ENCODE data around the gene FLAD1.

The FLAD1 gene

GRCh38 chr1:154990276-154990675, 7.1 kb downstream of the FLAD1 start:
- no peak for DNase-seq (ENCODE audit: low read depth)

GRCh38 chr1:154992721-154993571, 9.8 kb downstream of the FLAD1 start:
- DNase-seq (ENCODE audit: low read depth): peak; percentile 61

GRCh38 chr1:154993572-154994268, 10.6 kb downstream of the FLAD1 start, which contains the start of gene LENEP:
TSS of gene LENEP (plus strand) at chr1:154993586. CDS start at chr1:154993608, 22 bp downstream.
- no peak for DNase-seq (ENCODE audit: low read depth)

GRCh38 chr1:154994269-154994587, 11.1 kb downstream of the FLAD1 start:
- no peak for DNase-seq (ENCODE audit: low read depth)

- no peak for DNase-seq (ENCODE audit: low read depth)
Observed at GRCh38 chr1:154994591-154994990, 11.4 kb downstream of the FLAD1 start.

- peak; percentile 88 for DNase-seq (ENCODE audit: low read depth)
Observed at GRCh38 chr1:154995301-154995983, 12.3 kb downstream of the FLAD1 start.

GRCh38 chr1:154996966-154997701, 14.0 kb downstream of the FLAD1 start:
- no peak for DNase-seq (ENCODE audit: low read depth)

GRCh38 chr1:154998201-154998780, 15.1 kb downstream of the FLAD1 start:
- DNase-seq (ENCODE audit: low read depth): no peak

- DNase-seq (ENCODE audit: low read depth): peak; percentile 76
Observed at GRCh38 chr1:154998818-154999570, 15.8 kb downstream of the FLAD1 start.

GRCh38 chr1:154999571-155000410, 16.6 kb downstream of the FLAD1 start:
- no peak for DNase-seq (ENCODE audit: low read depth)

GRCh38 chr1:155000411-155000725, 17.2 kb downstream of the FLAD1 start:
- DNase-seq (ENCODE audit: low read depth): peak; percentile 24

GRCh38 chr1:155000726-155001424, 17.7 kb downstream of the FLAD1 start:
- peak; percentile 86 for DNase-seq (ENCODE audit: low read depth)

- DNase-seq (ENCODE audit: low read depth): no peak
Observed at GRCh38 chr1:155001425-155001674, 18.2 kb downstream of the FLAD1 start.

GRCh38 chr1:155001675-155002463, 18.7 kb downstream of the FLAD1 start:
- DNase-seq (ENCODE audit: low read depth): peak; percentile 99

GRCh38 chr1:155002464-155003226, 19.5 kb downstream of the FLAD1 start, which contains the start of gene ZBTB7B:
TSS of gene ZBTB7B (plus strand) at chr1:155002802. CDS start at chr1:155014661, 11,859 bp downstream.
- peak; percentile 46 for DNase-seq (ENCODE audit: low read depth)

GRCh38 chr1:155003227-155003765, 20.2 kb downstream of the FLAD1 start:
- DNase-seq (ENCODE audit: low read depth): peak; percentile 48

- peak; percentile 68 for DNase-seq (ENCODE audit: low read depth)
Observed at GRCh38 chr1:155003766-155004351, 20.7 kb downstream of the FLAD1 start.

All from ELR (cell line).